DND-41 (cell line): Measurements from ENCODE around the gene BMPER.

Experiments used
- CTCF ChIP-seq: IDR thresholded peaks from 2 replicates; pipeline ENCODE4 v1.5.1; 2012; ENCODE audit warnings: borderline replicate concordance, low read length, moderate library complexity, mild to moderate bottlenecking; ENCODE audit not compliant: poor library complexity, severe bottlenecking; ENCODE audit errors: extremely low read depth
- EZH2 ChIP-seq: IDR thresholded peaks from 3 replicates; pipeline ENCODE4 v1.6.1; 2012; ENCODE audit warnings: borderline replicate concordance, low read depth, mild to moderate bottlenecking, moderate library complexity, low read length, inconsistent platforms; ENCODE audit not compliant: severe bottlenecking

- TF ChIP-seq CTCF: no peak
- no peak for TF ChIP-seq EZH2
Measured at GRCh38 chr7:33939121-33939520, 33.8 kb downstream of the BMPER start.
